GM12891 (cell line): ENCODE data around the gene DNAH10.

Experiments used
- POLR2A ChIP-seq: IDR thresholded peaks from 2 replicates; pipeline ENCODE4 v1.6.1; 2011; ENCODE audit warnings: low read depth, low read length, control low read depth
- POLR2AphosphoS5 ChIP-seq: IDR thresholded peaks from 2 replicates; pipeline ENCODE4 v1.6.1; 2011; ENCODE audit warnings: low read depth, low read length, control low read depth
- POU2F2 ChIP-seq: IDR thresholded peaks from 2 replicates; pipeline ENCODE4 v1.6.1; 2011; ENCODE audit warnings: low read depth, mild to moderate bottlenecking, control low read depth, low read length, moderate library complexity
- SPI1 ChIP-seq: IDR thresholded peaks from 2 replicates; pipeline ENCODE4 v1.6.1; 2011; ENCODE audit warnings: low read depth, low read length, control low read depth
- TAF1 ChIP-seq: IDR thresholded peaks from 2 replicates; pipeline ENCODE4 v1.6.1; 2011; ENCODE audit warnings: low read depth, low read length, control low read depth

DNA sequence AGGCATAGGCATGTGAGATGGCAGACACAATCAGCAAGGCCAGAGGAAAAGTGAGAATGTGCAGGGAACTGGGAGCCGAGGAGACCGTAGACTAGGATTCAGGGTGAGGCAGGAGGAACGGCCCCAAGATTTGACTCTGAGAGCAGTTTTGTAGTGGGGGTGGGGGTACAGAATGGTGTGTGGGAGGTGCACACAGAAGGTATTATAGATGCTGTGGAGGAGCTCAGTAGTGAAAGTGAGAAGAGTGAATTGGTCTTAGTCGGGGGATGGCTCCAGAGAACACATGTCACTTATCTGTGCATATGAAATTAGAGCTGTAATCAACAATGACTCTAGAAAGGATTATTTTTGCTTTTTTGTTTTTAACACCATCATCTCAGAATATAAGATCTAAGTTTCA, 222.8 kb downstream of the DNAH10 start:
- TF ChIP-seq POLR2AphosphoS5 (no peak), TAF1 (no peak), POLR2A (no peak), POU2F2 (no peak), SPI1 (no peak)
